ENCODE data around the gene AASDHPPT. TPM values are rescaled to one million over a fixed set of nuclear protein-coding genes. Genes with fewer than 3 reads are reported as not detected.

The AASDHPPT gene, protein sequence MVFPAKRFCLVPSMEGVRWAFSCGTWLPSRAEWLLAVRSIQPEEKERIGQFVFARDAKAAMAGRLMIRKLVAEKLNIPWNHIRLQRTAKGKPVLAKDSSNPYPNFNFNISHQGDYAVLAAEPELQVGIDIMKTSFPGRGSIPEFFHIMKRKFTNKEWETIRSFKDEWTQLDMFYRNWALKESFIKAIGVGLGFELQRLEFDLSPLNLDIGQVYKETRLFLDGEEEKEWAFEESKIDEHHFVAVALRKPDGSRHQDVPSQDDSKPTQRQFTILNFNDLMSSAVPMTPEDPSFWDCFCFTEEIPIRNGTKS
- total RNA-seq (10 to 100 TPM; 25.0 to 40.1 (median 36.2) TPM), polyA plus RNA-seq (10 to 100 TPM; 18.0 to 23.3 (median 20.1) TPM)
- long read RNA-seq, donor 1, transcript AASDHPPT-201 (6 exons, 2,955 nt): major isoform, 92 of 95 reads
- long read RNA-seq, donor 1, partial matches to known transcripts: 0 of 95 reads
- long read RNA-seq, donor 1, other reads (novel, unspliced or antisense): 2 of 95 reads
- long read RNA-seq, donor 2, transcript AASDHPPT-201 (6 exons, 2,955 nt): major isoform, 107 of 118 reads
- long read RNA-seq, donor 2, transcript AASDHPPT-203 (5 exons, 1,252 nt): minor isoform, 6 of 118 reads
- long read RNA-seq, donor 2, partial matches to known transcripts: 2 of 118 reads
- long read RNA-seq, donor 2, other reads (novel, unspliced or antisense): 3 of 118 reads

DNA sequence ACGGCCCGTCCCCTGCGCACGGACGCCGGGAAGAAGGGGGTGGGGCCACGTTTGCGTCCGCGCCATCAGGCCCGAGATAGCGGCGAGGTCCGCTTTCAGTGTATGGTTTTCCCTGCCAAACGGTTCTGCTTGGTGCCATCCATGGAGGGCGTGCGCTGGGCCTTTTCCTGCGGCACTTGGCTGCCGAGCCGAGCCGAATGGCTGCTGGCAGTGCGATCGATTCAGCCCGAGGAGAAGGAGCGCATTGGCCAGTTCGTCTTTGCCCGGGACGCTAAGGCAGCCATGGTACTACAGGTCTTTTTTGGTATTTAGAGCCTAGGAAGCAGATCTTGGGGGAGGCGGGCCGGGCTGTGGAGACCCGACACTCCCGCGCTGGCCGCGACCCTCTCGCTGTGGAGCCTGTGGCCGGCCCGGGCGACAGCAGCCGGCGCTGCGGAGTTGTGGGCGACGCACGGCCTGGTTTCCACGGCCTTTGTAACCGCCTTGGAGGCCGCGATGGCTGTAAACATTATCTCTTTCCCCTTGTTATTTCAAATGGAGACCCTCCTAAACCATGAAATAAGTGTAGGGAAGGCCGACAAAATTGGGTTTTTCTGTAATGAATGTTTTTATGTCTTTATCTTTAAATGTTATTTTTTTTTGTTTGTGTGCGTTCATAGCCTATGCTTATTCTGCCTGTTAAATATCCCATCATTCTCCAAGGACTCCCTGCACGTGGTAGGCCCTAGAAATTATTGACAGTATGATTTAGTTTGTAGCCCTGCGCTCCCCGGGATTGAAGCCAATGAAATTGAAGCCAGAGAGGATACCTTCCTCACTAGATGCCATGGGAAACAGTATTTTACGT, at the start of gene AASDHPPT:
Gene AASDHPPT, plus strand, starts transcription at position 54 of the 847 bp plus-strand sequence. Its CDS starts 49 bp downstream, at position 103.
- DNase-seq: no peak
- H3K9me3 ChIP-seq: no peaks in the 10 kb centered on the region

DNA sequence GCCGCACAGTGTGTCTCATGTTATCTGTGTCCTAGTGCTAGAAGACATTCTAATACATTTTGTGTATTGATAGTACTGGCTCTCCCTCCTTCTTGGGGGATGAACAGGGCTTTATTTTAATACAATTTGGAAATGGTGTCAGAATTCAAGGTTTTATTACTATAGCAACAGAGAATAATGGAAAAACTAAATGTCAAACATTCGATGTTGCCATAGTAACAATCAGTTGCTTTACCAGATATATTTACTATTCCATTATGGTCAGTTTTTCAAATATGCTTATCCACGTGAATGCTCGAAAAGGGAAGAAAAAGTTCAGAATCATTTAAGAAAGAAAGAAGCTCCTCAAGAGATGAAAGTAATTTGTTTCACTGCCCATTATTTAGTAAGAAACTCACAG, 46.9 kb upstream of the AASDHPPT start:
- intact Hi-C loops (cut with DNase I): no loop called here
- Histone ChIP-seq H3K27me3 (ENCODE audit: insufficient read depth in 3 of 3, low read length in 2 of 3) (peaks cover 0 to 6% (median under 1%) of the 10 kb centered on the region in 3 donors), H3K36me3 (ENCODE audit: insufficient read depth in 1 of 2, low read depth in 1 of 2) (no peaks in the 10 kb centered on the region), H3K4me3 (no peak overlapping the region), H3K27ac (no peak overlapping the region), H3K4me1 (no peaks in the 10 kb centered on the region), H3K9me3 (no peaks in the 10 kb centered on the region)
- DNase-seq: no peak
- no peak for ATAC-seq
- TF ChIP-seq, protein P1, sequence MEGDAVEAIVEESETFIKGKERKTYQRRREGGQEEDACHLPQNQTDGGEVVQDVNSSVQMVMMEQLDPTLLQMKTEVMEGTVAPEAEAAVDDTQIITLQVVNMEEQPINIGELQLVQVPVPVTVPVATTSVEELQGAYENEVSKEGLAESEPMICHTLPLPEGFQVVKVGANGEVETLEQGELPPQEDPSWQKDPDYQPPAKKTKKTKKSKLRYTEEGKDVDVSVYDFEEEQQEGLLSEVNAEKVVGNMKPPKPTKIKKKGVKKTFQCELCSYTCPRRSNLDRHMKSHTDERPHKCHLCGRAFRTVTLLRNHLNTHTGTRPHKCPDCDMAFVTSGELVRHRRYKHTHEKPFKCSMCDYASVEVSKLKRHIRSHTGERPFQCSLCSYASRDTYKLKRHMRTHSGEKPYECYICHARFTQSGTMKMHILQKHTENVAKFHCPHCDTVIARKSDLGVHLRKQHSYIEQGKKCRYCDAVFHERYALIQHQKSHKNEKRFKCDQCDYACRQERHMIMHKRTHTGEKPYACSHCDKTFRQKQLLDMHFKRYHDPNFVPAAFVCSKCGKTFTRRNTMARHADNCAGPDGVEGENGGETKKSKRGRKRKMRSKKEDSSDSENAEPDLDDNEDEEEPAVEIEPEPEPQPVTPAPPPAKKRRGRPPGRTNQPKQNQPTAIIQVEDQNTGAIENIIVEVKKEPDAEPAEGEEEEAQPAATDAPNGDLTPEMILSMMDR (IDR thresholded peaks at IDR 0.05): no peak
- WGBS, 3 donors: 63 to 83% (median 79%) methylated on average over 4 of the region's 4 CpGs

More for the DNA sequence above, at the start of gene AASDHPPT:
- peaks cover 45% of the 10 kb centered on the region for H3K4me1 ChIP-seq
- intact Hi-C loops (cut with DNase I): loop anchor here (2.0 kb wide), 1 partner anchor 55 kb away; the partner anchor contains the start of gene MSANTD4 (in 2 of the 2)
- WGBS, 3 donors: 0 to 1% (median 0%) methylated on average over 53 to 55 of the region's 55 CpGs
- peak; percentile 18 to 54 (median 34) for ATAC-seq
- peaks cover 3 to 34% of the 10 kb centered on the region in 2 donors for H3K36me3 ChIP-seq (ENCODE audit: insufficient read depth in 1 of 2, low read depth in 1 of 2)
- H3K4me3 ChIP-seq: peak within 1 kb of the TSS; percentile 77
- TF ChIP-seq, protein P1 (IDR thresholded peaks at IDR 0.05): no peak
- H3K27ac ChIP-seq: peak within 1 kb of the TSS; percentile 98
- H3K27me3 ChIP-seq (ENCODE audit: insufficient read depth in 3 of 3, low read length in 2 of 3): no peaks in the 10 kb centered on the region

DNA sequence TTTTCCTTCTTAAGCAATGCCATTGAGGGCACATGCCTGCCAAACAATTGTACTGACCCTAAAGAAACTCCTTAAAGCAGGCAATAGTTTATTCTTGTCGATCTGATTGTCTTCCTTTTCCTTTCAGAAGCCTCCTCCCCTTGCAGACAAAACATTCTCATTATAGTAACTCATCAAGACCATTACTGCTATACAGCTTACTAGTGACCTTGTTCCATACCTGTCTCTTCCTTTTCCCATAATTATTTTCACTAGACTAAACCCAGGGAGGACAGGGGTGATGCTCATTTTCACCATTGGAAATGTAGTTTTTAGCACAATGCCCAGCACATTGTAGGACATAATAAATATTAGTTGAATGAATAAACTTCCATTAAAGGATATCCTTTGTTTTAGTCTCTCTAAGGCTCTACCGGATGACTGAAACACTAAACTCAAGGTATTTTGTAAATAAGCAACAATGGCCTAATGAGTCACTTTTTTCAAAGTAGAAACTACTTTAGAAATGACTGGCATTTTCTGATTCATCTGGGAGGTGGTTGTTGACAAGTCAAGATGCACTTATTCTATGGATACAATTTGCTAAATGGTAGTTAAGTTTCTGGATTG, 46.2 kb upstream of the AASDHPPT start:
- WGBS, 3 donors: 62 to 67% (median 64%) methylated on average over 2 of the region's 2 CpGs
- Histone ChIP-seq H3K36me3 (ENCODE audit: insufficient read depth in 1 of 2, low read depth in 1 of 2) (no peaks in the 10 kb centered on the region), H3K4me1 (no peaks in the 10 kb centered on the region), H3K4me3 (no peak overlapping the region), H3K27ac (no peak overlapping the region), H3K27me3 (ENCODE audit: insufficient read depth in 3 of 3, low read length in 2 of 3) (peaks cover 0 to 6% (median 2%) of the 10 kb centered on the region in 3 donors), H3K9me3 (no peaks in the 10 kb centered on the region)
- no peak for DNase-seq
- TF ChIP-seq, protein P1 (IDR thresholded peaks at IDR 0.05): no peak
- ATAC-seq: no peak
- intact Hi-C loops (cut with DNase I): no loop called here

DNA sequence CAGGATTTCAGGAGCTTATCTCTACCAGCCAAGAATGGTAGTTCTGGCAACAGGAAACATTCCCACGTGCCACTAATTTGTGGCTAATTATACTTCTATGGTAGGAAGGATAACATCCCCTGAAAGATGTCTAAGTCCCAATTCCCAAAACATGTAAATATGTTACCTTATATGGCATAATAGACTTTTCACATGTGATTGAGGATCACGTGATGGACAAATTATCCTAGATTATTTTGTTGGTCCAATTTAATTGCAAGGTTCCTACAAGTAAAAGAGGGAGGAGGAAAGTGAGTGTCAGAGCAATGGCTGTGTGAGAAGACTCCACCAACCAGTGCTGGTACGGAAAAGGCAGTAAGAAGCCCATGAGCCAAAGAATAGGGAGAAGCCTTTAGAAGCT, 45.5 kb upstream of the AASDHPPT start:
- intact Hi-C loops (cut with DNase I): no loop called here
- ATAC-seq (no peak), DNase-seq (no peak)
- H3K9me3 ChIP-seq: no peaks in the 10 kb centered on the region
- peaks cover 0 to 6% (median 2%) of the 10 kb centered on the region in 3 donors for H3K27me3 ChIP-seq (ENCODE audit: insufficient read depth in 3 of 3, low read length in 2 of 3)
- no peaks in the 10 kb centered on the region for H3K36me3 ChIP-seq (ENCODE audit: insufficient read depth in 1 of 2, low read depth in 1 of 2)
- TF ChIP-seq, protein P1 (IDR thresholded peaks at IDR 0.05): no peak
- WGBS, 3 donors: 57 to 62% (median 61%) methylated on average over 3 of the region's 3 CpGs
- no peak overlapping the region for H3K4me3 ChIP-seq
- no peaks in the 10 kb centered on the region for H3K4me1 ChIP-seq
- H3K27ac ChIP-seq: no peak overlapping the region
